OCI-LY3 (cell line): Measurements from ENCODE around the gene VWA2.

Experiments used
- H2AFZ ChIP-seq: fragments of 200-600, 300-600 bp; shearing (Covaris generic); 2 replicates; pipeline ENCODE4 v1.6.0; 2014; ENCODE audit warnings: antibody characterized with exemption, low read depth, low read length
- H3K27ac ChIP-seq: fragments of 200-600, 300-600 bp; sonication (generic); 2 replicates; pipeline ENCODE4 v1.5.1; 2014; ENCODE audit warnings: mild to moderate bottlenecking, low read length, moderate library complexity, mixed read lengths
- H3K27me3 ChIP-seq: fragments of 200-600, 300-600 bp; sonication (generic); 2 replicates; pipeline ENCODE4 v1.6.1; 2014; ENCODE audit warnings: low read depth, low read length, mixed read lengths
- H3K36me3 ChIP-seq: fragments of 200-600, 300-600 bp; sonication (generic); replicated peaks from 2 replicates; pipeline ENCODE3; 2014; ENCODE audit warnings: low read depth, low read length, mixed read lengths
- H3K4me1 ChIP-seq: fragments of 300-600, 200-600 bp; sonication (generic); 2 replicates; pipeline ENCODE4 v1.6.1; 2014; ENCODE audit warnings: low read length, mixed read lengths
- H3K4me2 ChIP-seq: fragments of 200-600, 300-600 bp; sonication (generic); 2 replicates; pipeline ENCODE4 v1.6.1; 2014; ENCODE audit warnings: low read length, mixed read lengths
- H3K4me3 ChIP-seq: fragments of 300-600, 200-600 bp; sonication (generic); 2 replicates; pipeline ENCODE4 v1.5.1; 2014; ENCODE audit warnings: antibody characterized with exemption, mild to moderate bottlenecking, low read length, moderate library complexity
- H3K79me2 ChIP-seq: fragments of 300-600, 200-600 bp; shearing (Covaris generic); 2 replicates; pipeline ENCODE4 v1.6.1; 2014; ENCODE audit warnings: mild to moderate bottlenecking, low read length, mixed read lengths
- H3K9ac ChIP-seq: fragments of 300-600, 200-600 bp; shearing (Covaris generic); 2 replicates; pipeline ENCODE4 v1.6.0; 2014; ENCODE audit warnings: mild to moderate bottlenecking, low read length, moderate library complexity
- H3K9me3 ChIP-seq: fragments of 200-600, 300-600 bp; shearing (Covaris generic); 2 replicates; pipeline ENCODE4 v1.6.1; 2014; ENCODE audit warnings: low read length, mixed read lengths; ENCODE audit not compliant: insufficient read depth
- H4K20me1 ChIP-seq: fragments of 200-600, 300-600 bp; sonication (generic); 2 replicates; pipeline ENCODE4 v1.6.1; 2016; ENCODE audit warnings: low read length, mixed read lengths; ENCODE audit not compliant: insufficient read depth
- EZH2phosphoT487 ChIP-seq: fragments of 200-600 bp; shearing (Covaris generic); IDR thresholded peaks from 2 replicates; pipeline ENCODE4 v1.6.1; 2018; ENCODE audit warnings: antibody characterized with exemption, mixed run types, low read depth
- TF ChIP-seq, protein P1 (sequence below): fragments of 200-600, 300-600 bp; sonication (generic); IDR thresholded peaks from 2 replicates; pipeline ENCODE4 v1.5.1; 2014; ENCODE audit warnings: antibody characterized with exemption, low read length, low read depth

Gene VWA2

DNA sequence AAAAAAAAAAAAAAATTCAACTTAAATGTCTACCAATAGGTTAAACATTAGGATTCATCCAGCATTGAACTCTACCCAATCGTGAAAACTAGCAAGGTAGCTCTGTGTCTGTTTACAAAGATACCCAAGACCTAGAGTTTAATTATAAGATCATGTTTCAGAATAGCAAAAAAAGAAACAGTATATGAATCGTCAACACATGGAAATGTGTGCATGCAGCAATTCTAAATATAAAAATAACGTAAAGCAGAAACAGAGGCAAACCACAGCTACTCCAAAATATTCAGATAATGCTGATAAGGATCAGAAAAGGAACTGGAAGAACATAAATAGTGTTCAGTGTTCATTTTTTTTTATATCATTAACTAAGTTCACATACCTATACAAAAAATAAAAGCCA lies 96.6 kb downstream of the VWA2 start:
- Histone ChIP-seq H3K9ac (no peak overlapping the region), H3K4me3 (no peak overlapping the region), H2AFZ (no peak overlapping the region), H3K79me2 (no peaks in the 10 kb centered on the region), H4K20me1 (no peaks in the 10 kb centered on the region), H3K27me3 (no peaks in the 10 kb centered on the region; the same call in 1 of the 2 replicates), H3K4me2 (no peak overlapping the region), H3K9me3 (no peaks in the 10 kb centered on the region), H3K4me1 (no peaks in the 10 kb centered on the region), H3K36me3 (no peaks in the 10 kb centered on the region), H3K27ac (no peak overlapping the region)
- TF ChIP-seq, protein P1, sequence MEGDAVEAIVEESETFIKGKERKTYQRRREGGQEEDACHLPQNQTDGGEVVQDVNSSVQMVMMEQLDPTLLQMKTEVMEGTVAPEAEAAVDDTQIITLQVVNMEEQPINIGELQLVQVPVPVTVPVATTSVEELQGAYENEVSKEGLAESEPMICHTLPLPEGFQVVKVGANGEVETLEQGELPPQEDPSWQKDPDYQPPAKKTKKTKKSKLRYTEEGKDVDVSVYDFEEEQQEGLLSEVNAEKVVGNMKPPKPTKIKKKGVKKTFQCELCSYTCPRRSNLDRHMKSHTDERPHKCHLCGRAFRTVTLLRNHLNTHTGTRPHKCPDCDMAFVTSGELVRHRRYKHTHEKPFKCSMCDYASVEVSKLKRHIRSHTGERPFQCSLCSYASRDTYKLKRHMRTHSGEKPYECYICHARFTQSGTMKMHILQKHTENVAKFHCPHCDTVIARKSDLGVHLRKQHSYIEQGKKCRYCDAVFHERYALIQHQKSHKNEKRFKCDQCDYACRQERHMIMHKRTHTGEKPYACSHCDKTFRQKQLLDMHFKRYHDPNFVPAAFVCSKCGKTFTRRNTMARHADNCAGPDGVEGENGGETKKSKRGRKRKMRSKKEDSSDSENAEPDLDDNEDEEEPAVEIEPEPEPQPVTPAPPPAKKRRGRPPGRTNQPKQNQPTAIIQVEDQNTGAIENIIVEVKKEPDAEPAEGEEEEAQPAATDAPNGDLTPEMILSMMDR: no peak
- TF ChIP-seq EZH2phosphoT487: no peak

DNA sequence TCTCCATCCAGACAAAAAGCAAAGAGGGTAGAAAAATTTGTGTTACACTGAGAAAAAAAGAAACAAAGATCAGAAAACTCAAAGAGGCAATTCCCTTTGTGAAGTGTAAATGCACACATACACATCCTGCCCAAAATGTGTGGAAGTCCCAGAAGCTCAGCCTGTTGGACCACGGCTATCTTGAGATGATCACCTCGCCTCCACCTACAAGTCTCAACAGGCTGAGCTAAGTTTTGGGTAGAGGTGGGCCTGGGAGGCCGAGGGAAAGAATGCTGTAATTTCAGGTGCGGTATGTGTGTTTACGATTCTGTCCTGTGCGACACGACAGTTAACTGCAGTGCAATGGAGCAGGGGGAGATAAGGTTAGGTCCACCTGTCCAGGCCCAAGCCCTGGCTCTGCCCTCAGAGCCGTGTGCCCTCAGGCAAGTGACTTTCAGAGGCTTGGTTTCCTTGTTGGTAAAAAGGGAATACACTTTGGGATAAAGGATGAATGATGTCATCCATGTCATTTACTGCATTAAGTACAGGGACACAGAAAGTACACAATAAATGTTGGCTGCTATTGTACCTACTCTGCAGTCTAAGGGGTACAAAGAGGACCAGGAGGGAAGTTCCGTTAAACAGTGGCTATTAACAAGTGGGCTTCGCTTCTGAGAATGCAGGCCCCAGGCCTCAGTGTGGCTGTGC lies 97.9 kb downstream of the VWA2 start:
- no peak for TF ChIP-seq EZH2phosphoT487
- TF ChIP-seq, protein P1: no peak
- Histone ChIP-seq H3K4me1 (no peaks in the 10 kb centered on the region), H3K4me2 (no peak overlapping the region), H4K20me1 (no peaks in the 10 kb centered on the region), H3K79me2 (no peaks in the 10 kb centered on the region), H3K9me3 (no peaks in the 10 kb centered on the region), H3K9ac (no peak overlapping the region), H2AFZ (no peak overlapping the region), H3K27ac (no peak overlapping the region), H3K27me3 (no peaks in the 10 kb centered on the region; the same call in 1 of the 2 replicates), H3K36me3 (no peaks in the 10 kb centered on the region), H3K4me3 (no peak overlapping the region)

DNA sequence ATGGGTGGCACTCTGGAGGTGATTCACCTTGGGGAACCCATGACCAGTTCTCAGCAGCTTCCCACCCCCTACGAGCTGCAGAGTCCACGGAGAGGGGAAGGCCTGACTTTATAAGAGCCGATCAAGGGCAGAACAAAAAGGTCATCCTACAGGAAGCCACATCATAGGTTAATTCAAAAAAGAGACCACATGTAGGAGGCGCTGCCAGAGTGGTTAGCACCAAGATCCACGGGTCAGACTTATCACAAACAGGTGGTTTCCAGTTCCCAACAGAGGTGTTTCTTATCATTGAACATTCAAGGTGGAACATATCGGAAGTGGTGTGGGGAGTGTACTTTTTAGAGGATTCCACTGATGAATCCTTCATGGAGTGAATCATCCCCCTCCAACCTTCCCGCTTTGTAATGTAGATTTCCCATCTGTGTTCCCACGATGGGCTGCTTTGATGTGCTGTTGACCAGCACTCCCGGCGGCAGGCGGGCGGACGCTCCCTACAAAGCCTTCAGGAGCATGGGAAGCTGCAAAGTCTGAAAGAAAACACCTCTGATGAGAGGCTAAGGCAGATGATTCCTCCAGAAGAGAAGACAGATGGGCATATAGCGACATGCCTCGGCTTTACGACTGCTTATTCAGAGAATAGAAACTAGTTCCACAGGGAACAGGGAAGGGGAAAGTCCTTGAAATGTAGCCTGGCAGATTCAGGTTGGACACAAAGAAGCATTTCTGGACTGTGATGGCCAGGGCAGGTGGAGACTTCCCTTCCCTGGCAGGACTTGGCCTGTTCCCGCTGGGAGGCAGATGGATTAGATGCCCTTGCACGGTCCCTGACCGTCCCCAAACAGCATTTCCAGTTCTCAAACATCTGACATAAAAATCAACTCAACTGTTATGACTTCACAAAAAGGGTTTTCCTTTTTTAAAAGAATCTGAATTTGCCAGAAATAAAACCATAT lies 98.7 kb downstream of the VWA2 start:
- H3K79me2 ChIP-seq: no peaks in the 10 kb centered on the region
- H3K27ac ChIP-seq: no peak overlapping the region
- H3K9me3 ChIP-seq: no peaks in the 10 kb centered on the region
- no peaks in the 10 kb centered on the region for H3K4me1 ChIP-seq
- TF ChIP-seq, protein P1: no peak
- TF ChIP-seq EZH2phosphoT487: no peak
- no peaks in the 10 kb centered on the region for H3K36me3 ChIP-seq
- H4K20me1 ChIP-seq: no peaks in the 10 kb centered on the region
- no peak overlapping the region for H3K4me3 ChIP-seq
- no peak overlapping the region for H3K4me2 ChIP-seq
- H2AFZ ChIP-seq: no peak overlapping the region
- H3K27me3 ChIP-seq: no peaks in the 10 kb centered on the region; the same call in 1 of the 2 replicates
- no peak overlapping the region for H3K9ac ChIP-seq

DNA sequence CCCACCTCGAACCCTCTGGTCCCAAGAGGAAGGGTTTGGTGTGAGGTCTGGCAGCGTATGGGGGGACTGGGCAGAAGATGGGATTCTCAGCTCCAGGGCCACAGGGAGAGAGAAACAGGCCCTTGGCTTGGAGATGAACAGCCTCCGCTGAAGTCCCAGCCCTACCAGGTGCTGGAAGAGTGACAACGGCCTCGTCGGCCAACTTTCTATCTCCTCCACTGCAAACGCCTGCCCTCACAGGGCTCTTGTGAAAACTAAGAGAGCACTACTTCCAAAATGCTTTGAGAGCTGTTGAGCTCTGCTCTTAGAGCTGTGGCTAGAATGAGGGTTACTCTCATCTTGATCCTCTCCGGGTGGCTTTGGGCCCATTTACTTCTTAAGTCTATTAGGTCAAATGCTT lies 101.8 kb downstream of the VWA2 start:
- Histone ChIP-seq H3K4me3 (no peak overlapping the region), H3K36me3 (no peaks in the 10 kb centered on the region), H3K27me3 (no peaks in the 10 kb centered on the region), H4K20me1 (no peaks in the 10 kb centered on the region), H3K27ac (no peak overlapping the region), H3K9ac (no peak overlapping the region), H3K4me1 (no peaks in the 10 kb centered on the region), H2AFZ (no peak overlapping the region), H3K79me2 (no peaks in the 10 kb centered on the region), H3K9me3 (no peaks in the 10 kb centered on the region), H3K4me2 (no peak overlapping the region)
- TF ChIP-seq, protein P1: no peak
- TF ChIP-seq EZH2phosphoT487: no peak
